GM12891 (cell line): ENCODE results near the gene OSGEP.

Source experiments
- PAX5 ChIP-seq: IDR thresholded peaks from 2 replicates; pipeline ENCODE4 v1.6.1; 2011; ENCODE audit warnings: low read length, moderate library complexity, mild to moderate bottlenecking; ENCODE audit not compliant: insufficient read depth, severe bottlenecking
- POLR2A ChIP-seq: IDR thresholded peaks from 2 replicates; pipeline ENCODE4 v1.6.1; 2011; ENCODE audit warnings: low read depth, low read length, control low read depth
- POLR2AphosphoS5 ChIP-seq: IDR thresholded peaks from 2 replicates; pipeline ENCODE4 v1.6.1; 2011; ENCODE audit warnings: low read depth, low read length, control low read depth
- POU2F2 ChIP-seq: IDR thresholded peaks from 2 replicates; pipeline ENCODE4 v1.6.1; 2011; ENCODE audit warnings: low read depth, mild to moderate bottlenecking, control low read depth, low read length, moderate library complexity
- SPI1 ChIP-seq: IDR thresholded peaks from 2 replicates; pipeline ENCODE4 v1.6.1; 2011; ENCODE audit warnings: low read depth, low read length, control low read depth
- TAF1 ChIP-seq: IDR thresholded peaks from 2 replicates; pipeline ENCODE4 v1.6.1; 2011; ENCODE audit warnings: low read depth, low read length, control low read depth

DNA sequence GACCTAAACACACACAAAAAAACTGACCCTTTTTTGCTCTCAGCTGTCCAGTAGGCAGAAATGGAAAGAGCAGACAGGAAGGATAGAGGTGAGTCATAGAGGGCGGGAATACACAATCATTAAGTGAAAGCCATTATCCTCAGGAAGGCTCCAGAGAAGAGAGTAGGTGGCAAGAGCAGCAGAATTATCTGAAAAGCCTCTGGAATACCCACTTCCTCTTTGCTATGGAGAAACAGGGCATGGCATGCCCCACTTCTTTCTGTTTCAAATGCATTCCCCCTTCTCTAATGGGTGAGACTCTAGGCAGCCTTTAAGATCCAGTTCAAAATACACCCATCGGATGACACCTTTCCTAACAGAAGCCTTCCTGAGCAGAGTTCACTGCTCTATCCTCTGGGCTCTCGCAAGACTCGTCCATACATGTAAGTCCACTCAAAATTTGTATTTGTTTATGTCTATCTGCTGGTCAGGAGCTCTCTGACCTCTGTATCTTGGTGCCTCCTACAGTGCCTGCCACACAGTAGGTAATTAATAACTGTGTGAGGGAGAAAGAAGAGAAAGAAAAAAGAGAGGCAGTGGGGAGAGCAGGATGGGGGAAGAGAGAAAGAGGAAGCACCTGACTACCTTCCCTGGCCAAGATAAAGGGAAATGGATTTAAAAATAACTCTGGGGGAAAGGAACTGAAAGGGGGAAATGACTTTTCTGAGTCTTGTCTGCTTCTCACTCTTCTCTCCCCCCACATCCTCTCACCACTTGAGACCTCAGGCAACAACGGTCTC, 27.2 kb downstream of the OSGEP start:
- TF ChIP-seq POLR2A (no peak), POLR2AphosphoS5 (no peak), POU2F2 (no peak), PAX5 (no peak), TAF1 (no peak), SPI1 (peak; percentile 96)
